HUES48 (cell line): Measurements from ENCODE around the gene ATXN1.

Source experiments
- H3K27ac ChIP-seq: one replicate; pipeline ENCODE4 v1.7.0; 2013; ENCODE audit warnings: low read depth, low read length, inconsistent platforms
- H3K27me3 ChIP-seq: 2 replicates; pipeline ENCODE4 v1.6.1; 2013; ENCODE audit warnings: mild to moderate bottlenecking, low read length; ENCODE audit not compliant: control insufficient read depth, insufficient read depth
- H3K36me3 ChIP-seq: 2 replicates; pipeline ENCODE4 v1.6.1; 2013; ENCODE audit warnings: low read length; ENCODE audit not compliant: control insufficient read depth, insufficient read depth
- H3K4me1 ChIP-seq: 2 replicates; pipeline ENCODE4 v1.6.1; 2013; ENCODE audit warnings: mild to moderate bottlenecking, low read length; ENCODE audit not compliant: control insufficient read depth, insufficient read depth
- H3K4me3 ChIP-seq: 2 replicates; pipeline ENCODE4 v1.5.1; 2013; ENCODE audit warnings: mild to moderate bottlenecking, low read depth, low read length
- H3K9ac ChIP-seq: 2 replicates; pipeline ENCODE4 v1.6.1; 2013; ENCODE audit warnings: mild to moderate bottlenecking, low read depth, low read length, moderate library complexity
- H3K9me3 ChIP-seq: 2 replicates; pipeline ENCODE4 v1.6.1; 2013; ENCODE audit warnings: low read length; ENCODE audit not compliant: control insufficient read depth, insufficient read depth

ATXN1 gene

GRCh38 chr6:16490616-16491015 is 270.6 kb downstream of the ATXN1 start:
- Histone ChIP-seq H3K9ac (no peak overlapping the region), H3K27ac (no peak overlapping the region), H3K9me3 (no peaks in the 10 kb centered on the region), H3K4me3 (no peak overlapping the region), H3K27me3 (no peaks in the 10 kb centered on the region), H3K4me1 (peaks cover 16% of the 10 kb centered on the region; the same call in 1 of the 2 replicates), H3K36me3 (no peaks in the 10 kb centered on the region)

- Histone ChIP-seq H3K4me3 (no peak overlapping the region), H3K4me1 (peaks cover 10% of the 10 kb centered on the region; the same call in 1 of the 2 replicates), H3K27me3 (no peaks in the 10 kb centered on the region), H3K9me3 (no peaks in the 10 kb centered on the region), H3K27ac (no peak overlapping the region), H3K36me3 (no peaks in the 10 kb centered on the region), H3K9ac (no peak overlapping the region)
These were observed 272.4 kb downstream of the ATXN1 start for GRCh38 chr6:16488813-16489212.

- Histone ChIP-seq H3K27ac (no peak overlapping the region), H3K27me3 (no peaks in the 10 kb centered on the region), H3K9me3 (no peaks in the 10 kb centered on the region), H3K4me3 (no peak overlapping the region), H3K36me3 (no peaks in the 10 kb centered on the region), H3K4me1 (peaks cover 17% of the 10 kb centered on the region), H3K9ac (no peak overlapping the region)
These were observed 273.1 kb downstream of the ATXN1 start for GRCh38 chr6:16487996-16488674.

GRCh38 chr6:16486661-16487060 is 274.6 kb downstream of the ATXN1 start:
- Histone ChIP-seq H3K36me3 (no peaks in the 10 kb centered on the region), H3K4me1 (peaks cover 25% of the 10 kb centered on the region), H3K9ac (no peak overlapping the region), H3K9me3 (no peaks in the 10 kb centered on the region), H3K27ac (no peak overlapping the region), H3K27me3 (no peaks in the 10 kb centered on the region), H3K4me3 (no peak overlapping the region)

- H3K27ac ChIP-seq = no peak overlapping the region
- peaks cover 24% of the 10 kb centered on the region for H3K4me1 ChIP-seq
- H3K27me3 ChIP-seq = no peaks in the 10 kb centered on the region
- no peaks in the 10 kb centered on the region for H3K36me3 ChIP-seq
- no peak overlapping the region for H3K9ac ChIP-seq
- no peaks in the 10 kb centered on the region for H3K9me3 ChIP-seq
- H3K4me3 ChIP-seq = no peak overlapping the region
These were observed 277.9 kb downstream of the ATXN1 start for GRCh38 chr6:16483315-16483875.

GRCh38 chr6:16482702-16483314 is 278.5 kb downstream of the ATXN1 start:
- Histone ChIP-seq H3K27me3 (no peaks in the 10 kb centered on the region), H3K36me3 (no peaks in the 10 kb centered on the region), H3K9me3 (no peaks in the 10 kb centered on the region), H3K9ac (no peak overlapping the region), H3K4me1 (peaks cover 18% of the 10 kb centered on the region), H3K27ac (no peak overlapping the region), H3K4me3 (no peak overlapping the region)

- Histone ChIP-seq H3K4me1 (peaks cover 16% of the 10 kb centered on the region), H3K4me3 (no peak overlapping the region), H3K36me3 (no peaks in the 10 kb centered on the region), H3K27me3 (no peaks in the 10 kb centered on the region), H3K9ac (no peak overlapping the region), H3K9me3 (no peaks in the 10 kb centered on the region), H3K27ac (no peak overlapping the region)
These were observed 279.4 kb downstream of the ATXN1 start for GRCh38 chr6:16481697-16482399.

GRCh38 chr6:16480763-16481560 is 280.3 kb downstream of the ATXN1 start:
- no peaks in the 10 kb centered on the region for H3K27me3 ChIP-seq
- no peak overlapping the region for H3K4me3 ChIP-seq
- peaks cover 16% of the 10 kb centered on the region for H3K4me1 ChIP-seq

GRCh38 chr6:16477367-16478149 is 283.7 kb downstream of the ATXN1 start:
- Histone ChIP-seq H3K9ac (no peak overlapping the region), H3K4me1 (peaks cover 5% of the 10 kb centered on the region; the same call in 1 of the 2 replicates), H3K27me3 (no peaks in the 10 kb centered on the region), H3K27ac (no peak overlapping the region), H3K36me3 (no peaks in the 10 kb centered on the region), H3K4me3 (no peak overlapping the region), H3K9me3 (no peaks in the 10 kb centered on the region)

More at GRCh38 chr6:16480763-16481560, 280.3 kb downstream of the ATXN1 start:
- H3K27ac ChIP-seq = no peak overlapping the region
- no peaks in the 10 kb centered on the region for H3K9me3 ChIP-seq
- no peak overlapping the region for H3K9ac ChIP-seq
- no peaks in the 10 kb centered on the region for H3K36me3 ChIP-seq

- no peaks in the 10 kb centered on the region for H3K27me3 ChIP-seq
- no peak overlapping the region for H3K4me3 ChIP-seq
- no peaks in the 10 kb centered on the region for H3K9me3 ChIP-seq
- H3K9ac ChIP-seq = no peak overlapping the region
- H3K27ac ChIP-seq = no peak overlapping the region
- H3K4me1 ChIP-seq = peaks cover under 1% of the 10 kb centered on the region; the same call in 1 of the 2 replicates
- no peaks in the 10 kb centered on the region for H3K36me3 ChIP-seq
These were observed 284.4 kb downstream of the ATXN1 start for GRCh38 chr6:16476861-16477260.
